Stimulated activated CD4-positive, alpha-beta T cell treated with anti-CD3 and anti-CD28 coated beads, Interleukin-4, amount 100 ng/mL, for 24 hours (primary cell): ENCODE data around the gene NFATC2.

Experiments used
- DNase-seq: peaks from one replicate; pipeline ENCODE4 v3.0.0-alpha.2; 2020

NFATC2 gene

GRCh38 chr20:51513545-51513944, 29.0 kb downstream of the NFATC2 start:
- DNase-seq = no peak

GRCh38 chr20:51512645-51513044, 29.9 kb downstream of the NFATC2 start:
- peak; percentile 40 for DNase-seq

DNA sequence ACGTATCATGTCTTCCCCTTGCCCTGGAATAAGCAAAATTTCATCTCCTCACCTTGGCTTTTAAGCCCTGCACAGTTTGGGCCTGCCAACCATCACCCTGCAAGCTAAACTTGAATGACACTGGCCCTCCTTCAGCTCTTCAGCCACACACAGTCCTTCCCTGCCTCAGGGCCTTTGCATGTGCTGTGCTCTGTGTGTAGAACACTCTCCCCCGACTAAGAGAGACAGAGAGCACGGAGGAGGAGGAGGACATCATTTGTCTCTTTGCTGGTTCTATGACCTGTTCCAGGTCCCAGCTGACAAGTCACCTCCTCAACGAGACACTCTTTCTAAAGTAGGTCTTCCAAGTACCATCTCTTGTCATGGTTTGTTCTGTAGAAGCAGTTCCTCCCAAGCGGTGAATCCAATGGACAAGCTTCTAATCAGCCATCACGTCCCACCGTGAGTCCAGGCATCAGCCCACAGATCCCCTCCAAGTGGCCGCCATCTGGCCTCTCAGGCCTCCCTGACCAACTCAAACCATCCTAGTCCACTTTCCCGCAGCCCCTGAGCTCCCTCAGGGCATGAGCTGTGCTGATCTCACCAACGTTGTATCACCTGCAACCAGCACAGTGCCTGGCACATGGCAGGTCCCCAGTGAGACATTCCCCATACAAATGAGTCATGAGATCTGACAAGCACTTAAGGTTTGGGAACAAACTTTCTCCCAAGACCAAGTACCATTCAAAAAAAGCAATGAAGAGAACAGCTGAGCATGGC, 30.5 kb downstream of the NFATC2 start:
- DNase-seq = peak; percentile 38

- DNase-seq = no peak
These were observed 31.4 kb downstream of the NFATC2 start for GRCh38 chr20:51510936-51511605.

DNA sequence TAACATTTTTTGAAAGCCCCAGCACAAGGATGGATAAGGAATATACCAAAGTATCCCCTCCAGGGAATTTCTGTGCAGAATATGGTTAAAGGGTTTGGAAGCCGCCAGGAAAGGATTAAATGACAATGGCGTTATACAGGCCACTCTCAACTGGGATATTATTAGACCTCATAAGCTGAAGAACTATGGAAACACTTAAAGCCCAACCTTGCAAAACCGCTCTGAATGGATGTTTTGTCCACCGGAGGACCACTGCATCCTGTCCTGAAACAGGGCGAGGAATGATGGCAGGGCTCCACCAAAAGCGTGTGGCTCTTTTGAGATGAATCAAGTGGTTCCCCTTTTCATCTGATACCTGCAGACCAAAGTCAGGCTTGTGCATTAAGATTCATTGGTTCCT, 32.4 kb downstream of the NFATC2 start:
- no peak for DNase-seq

DNA sequence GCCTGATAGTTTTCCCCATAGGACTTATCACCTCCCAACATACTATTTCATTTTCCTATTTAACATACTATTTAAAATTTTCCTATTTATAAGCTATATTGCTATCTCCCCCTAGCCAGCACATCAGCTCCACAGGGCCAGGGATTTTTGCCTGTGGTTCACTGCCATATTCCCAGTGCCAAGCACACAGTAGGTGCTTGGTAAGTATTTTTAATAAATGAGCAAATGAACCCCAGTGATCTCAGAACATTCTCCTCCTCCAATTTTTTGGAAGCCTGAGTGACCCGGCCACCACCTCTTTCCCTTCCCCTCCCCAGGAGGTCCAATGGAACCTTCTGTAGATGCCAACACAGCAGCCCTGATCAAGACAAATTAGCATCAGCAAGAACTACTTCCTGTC, 33.3 kb downstream of the NFATC2 start:
- DNase-seq = no peak

DNA sequence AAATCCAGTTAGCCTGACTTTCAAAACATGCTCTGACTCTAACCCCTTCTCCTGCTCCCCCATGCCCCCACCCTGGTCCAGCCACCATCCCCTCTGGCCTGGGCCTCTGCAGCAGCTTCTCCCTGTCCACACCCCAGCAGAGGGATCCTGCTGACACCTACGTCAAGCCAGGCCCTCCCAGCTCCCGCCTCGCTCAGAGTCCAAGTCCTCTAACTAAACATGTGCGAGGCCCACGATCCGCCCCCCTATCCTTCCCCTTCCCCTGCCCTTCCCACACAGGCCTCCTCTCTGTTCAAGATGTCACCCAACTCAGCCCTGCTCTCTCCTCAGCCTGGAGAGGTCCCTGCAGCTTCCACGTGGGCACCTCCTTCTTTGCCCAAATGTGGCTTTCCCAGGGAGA, 33.7 kb downstream of the NFATC2 start:
- no peak for DNase-seq

- no peak for DNase-seq
These were observed 34.4 kb downstream of the NFATC2 start for GRCh38 chr20:51508158-51508557.

- DNase-seq = no peak
These were observed 35.1 kb downstream of the NFATC2 start for GRCh38 chr20:51507216-51508036.

DNA sequence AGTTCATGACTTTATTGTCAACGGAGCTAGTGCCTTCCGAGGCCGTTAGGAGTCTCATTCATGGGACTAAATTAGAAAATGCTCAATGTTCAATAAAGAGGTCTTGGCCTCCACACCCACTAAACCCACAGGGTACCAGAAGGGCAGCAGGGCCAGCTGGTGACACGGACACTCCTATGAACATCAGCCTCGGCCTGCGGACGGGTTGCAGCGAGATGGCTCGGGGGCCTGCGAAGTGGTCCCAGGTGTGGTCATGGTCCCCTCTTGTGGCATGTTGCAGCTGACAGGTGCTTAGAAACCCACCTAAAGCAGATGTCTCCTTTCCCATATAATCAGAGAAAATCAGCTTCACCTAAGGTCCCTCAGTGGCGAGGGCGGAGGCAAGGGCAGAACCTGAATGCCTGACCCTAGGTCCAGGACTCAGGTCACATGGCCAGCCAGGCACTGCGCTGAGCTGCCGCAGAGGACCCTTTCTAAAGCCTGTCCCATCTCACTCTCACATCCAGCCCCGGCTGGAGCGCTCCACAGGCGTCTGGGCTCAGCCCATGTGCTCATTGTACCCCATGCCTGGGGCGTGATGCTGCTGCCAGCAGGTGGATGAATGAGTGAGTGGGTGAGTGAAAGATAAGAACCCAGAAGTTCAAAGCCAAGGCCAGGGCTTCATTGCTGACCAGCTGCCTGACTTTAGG, 35.8 kb downstream of the NFATC2 start:
- DNase-seq = no peak

DNA sequence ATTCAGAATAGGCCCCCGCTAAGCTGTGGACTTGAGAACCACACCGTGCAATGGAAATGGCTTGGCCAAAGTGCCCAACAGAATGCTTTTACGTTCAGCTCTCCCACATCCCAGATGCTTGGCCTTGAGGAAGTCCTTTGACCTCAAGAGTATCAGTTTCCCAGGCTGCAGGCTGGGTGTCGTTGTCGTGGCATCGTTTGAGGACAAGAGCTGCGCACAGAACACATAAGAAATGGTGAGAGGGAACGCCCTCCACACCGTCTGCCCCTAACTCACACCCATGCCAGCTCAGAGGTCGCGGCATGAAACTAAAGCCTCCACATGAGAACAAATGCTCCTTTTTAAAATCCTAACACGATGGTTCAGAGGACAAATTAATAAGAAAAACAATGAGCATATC, 37.0 kb downstream of the NFATC2 start:
- no peak for DNase-seq

- DNase-seq = no peak
These were observed 39.1 kb downstream of the NFATC2 start for GRCh38 chr20:51503376-51503775.

GRCh38 chr20:51500936-51501335, 41.6 kb downstream of the NFATC2 start:
- DNase-seq = peak; percentile 32

- peak; percentile 59 for DNase-seq
These were observed 42.2 kb downstream of the NFATC2 start for GRCh38 chr20:51500311-51500710.

DNA sequence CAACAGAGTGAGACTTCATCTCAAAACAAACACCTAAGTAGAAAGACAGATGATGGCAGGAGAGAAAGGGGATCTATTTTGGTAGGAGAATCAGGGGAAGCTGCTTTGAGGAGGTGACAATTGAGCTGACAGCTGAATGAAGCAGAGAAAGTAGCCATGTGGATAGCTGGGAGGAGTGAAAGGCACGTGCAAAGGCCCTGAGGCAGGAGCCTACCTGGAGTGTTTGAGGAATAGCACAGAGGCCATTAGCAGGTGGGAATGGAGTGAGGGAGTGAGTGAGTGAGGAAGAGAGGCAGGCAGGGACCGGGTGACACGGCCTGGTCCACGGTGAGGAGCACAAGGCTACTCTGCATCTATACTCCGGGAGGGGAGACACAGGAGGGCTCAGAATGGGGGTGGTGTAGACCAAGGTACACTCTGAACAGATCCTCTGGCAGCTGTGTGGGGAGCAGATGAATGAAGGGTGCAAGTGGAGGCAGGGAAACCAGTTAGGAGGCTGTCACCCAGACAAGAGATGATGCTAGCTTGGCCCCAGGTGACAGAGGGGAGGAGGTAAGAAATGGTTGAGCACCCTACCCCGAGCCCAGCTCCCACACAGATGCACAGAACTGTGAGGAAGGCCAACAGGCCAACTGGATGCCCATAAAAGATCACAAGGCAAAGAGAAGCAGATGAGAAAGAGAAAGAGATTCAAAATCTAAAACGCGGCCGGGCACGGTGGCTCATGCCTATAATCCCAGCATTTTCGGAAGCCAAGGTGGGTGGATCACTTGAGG, 43.6 kb downstream of the NFATC2 start:
- DNase-seq = no peak

GRCh38 chr20:51497542-51498467, 44.7 kb downstream of the NFATC2 start:
- DNase-seq = peak; percentile 72

- no peak for DNase-seq
These were observed 45.6 kb downstream of the NFATC2 start for GRCh38 chr20:51496964-51497363.

GRCh38 chr20:51495921-51496545, 46.5 kb downstream of the NFATC2 start:
- DNase-seq = no peak

DNA sequence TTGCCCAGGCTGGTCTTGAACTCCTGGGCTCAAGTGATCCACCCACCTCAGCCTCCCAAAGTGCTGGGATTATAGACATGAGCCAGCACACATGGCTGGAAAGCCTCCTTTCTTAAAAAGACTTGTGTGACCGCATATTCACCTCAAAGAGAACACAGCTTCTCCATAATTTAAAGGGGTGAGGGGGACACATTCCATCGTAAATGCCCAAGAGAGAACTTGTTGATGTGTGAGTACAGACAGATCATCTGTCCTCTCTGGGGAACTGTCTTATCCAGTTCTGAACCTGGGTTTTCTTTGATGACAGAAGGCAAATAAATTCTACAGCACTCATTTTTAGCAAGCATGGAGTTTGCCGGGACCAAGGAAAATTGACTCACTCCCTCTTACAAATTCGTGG, 47.2 kb downstream of the NFATC2 start:
- DNase-seq = no peak

- DNase-seq = peak; percentile 44
These were observed 48.0 kb downstream of the NFATC2 start for GRCh38 chr20:51494241-51495110.
